ENCODE data around the gene LCP1. TPM values are rescaled to one million over a fixed set of nuclear protein-coding genes. Genes with fewer than 3 reads are reported as not detected.

LCP1 gene
- total RNA-seq, 1 experiment from 2014 or later = not detected

GRCh38 chr13:46116653-46117502 is 65.1 kb downstream of the LCP1 start:
- Histone ChIP-seq H3K36me3 (no peaks in the 10 kb centered on the region; the same call in 1 of the 2 replicates), H3K27ac (no peak overlapping the region), H3K4me1 (no peaks in the 10 kb centered on the region), H3K9me3 (replicated peaks) (no peaks in the 10 kb centered on the region), H3K4me3 (no peak overlapping the region), H3K27me3 (no peaks in the 10 kb centered on the region)
- DNase-seq = no peak

DNA sequence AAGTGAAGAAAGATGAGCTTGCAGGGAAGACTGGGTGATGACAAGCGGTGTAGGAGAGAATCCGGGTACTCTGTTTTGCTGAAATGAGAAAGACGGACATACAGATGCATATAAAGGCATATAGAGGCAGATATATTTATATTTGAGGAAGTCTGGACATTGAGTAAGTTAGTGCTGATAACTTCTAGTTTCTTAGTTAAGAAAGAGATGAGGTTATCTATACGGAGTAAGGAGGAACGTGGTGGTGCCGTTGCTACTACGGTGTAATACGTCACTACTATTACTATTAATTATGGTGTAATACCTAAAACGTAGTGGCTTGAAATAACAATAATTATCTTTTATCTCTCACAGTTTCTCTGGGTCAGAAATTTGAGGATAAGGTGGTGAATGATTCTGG is 67.4 kb downstream of the LCP1 start:
- Histone ChIP-seq H3K9me3 (replicated peaks) (no peaks in the 10 kb centered on the region), H3K27ac (no peak overlapping the region), H3K4me3 (no peak overlapping the region), H3K4me1 (no peaks in the 10 kb centered on the region), H3K27me3 (no peaks in the 10 kb centered on the region), H3K36me3 (no peaks in the 10 kb centered on the region; the same call in 1 of the 2 replicates)
- no peak for DNase-seq

GRCh38 chr13:46113596-46113995 is 68.4 kb downstream of the LCP1 start:
- H3K27ac ChIP-seq = no peak overlapping the region
- H3K4me1 ChIP-seq = no peaks in the 10 kb centered on the region

DNA sequence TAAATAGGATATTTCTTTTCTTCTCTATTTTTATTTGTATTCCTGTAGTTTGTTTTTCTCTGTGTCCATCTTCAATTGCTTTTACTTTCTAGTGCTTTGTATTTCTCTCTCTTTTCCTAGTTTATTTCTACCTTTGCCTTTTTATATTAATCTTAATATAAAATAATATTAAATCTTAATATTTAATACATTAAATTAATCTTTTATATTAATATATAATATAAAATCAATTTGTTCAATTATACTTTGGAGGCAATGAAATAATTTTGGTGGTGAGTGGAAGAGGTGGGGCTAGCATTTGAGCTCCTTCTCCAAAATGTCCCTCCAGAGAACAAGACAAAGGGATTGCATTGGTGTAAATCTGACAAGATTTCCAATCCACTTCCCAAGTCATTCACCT is 70.8 kb downstream of the LCP1 start:
- H3K36me3 ChIP-seq = no peaks in the 10 kb centered on the region
- DNase-seq = no peak
- H3K9me3 ChIP-seq (replicated peaks) = no peaks in the 10 kb centered on the region
- H3K4me1 ChIP-seq = no peaks in the 10 kb centered on the region
- no peaks in the 10 kb centered on the region for H3K27me3 ChIP-seq
- no peak overlapping the region for H3K4me3 ChIP-seq
- no peak overlapping the region for H3K27ac ChIP-seq

More at GRCh38 chr13:46113596-46113995, 68.4 kb downstream of the LCP1 start:
- no peak for DNase-seq
- H3K27me3 ChIP-seq = no peaks in the 10 kb centered on the region
- no peaks in the 10 kb centered on the region for H3K36me3 ChIP-seq
- H3K9me3 ChIP-seq (replicated peaks) = no peaks in the 10 kb centered on the region
- H3K4me3 ChIP-seq = no peak overlapping the region

- no peak overlapping the region for H3K4me3 ChIP-seq
- no peak for DNase-seq
- H3K36me3 ChIP-seq = no peaks in the 10 kb centered on the region
- H3K9me3 ChIP-seq (replicated peaks) = no peaks in the 10 kb centered on the region
- H3K27ac ChIP-seq = no peak overlapping the region
- H3K27me3 ChIP-seq = no peaks in the 10 kb centered on the region
- no peaks in the 10 kb centered on the region for H3K4me1 ChIP-seq
These were observed 72.5 kb downstream of the LCP1 start for GRCh38 chr13:46109451-46109850.

GRCh38 chr13:46106839-46107371 is 75.1 kb downstream of the LCP1 start:
- H3K4me1 ChIP-seq = no peaks in the 10 kb centered on the region
- H3K9me3 ChIP-seq (replicated peaks) = no peaks in the 10 kb centered on the region
- H3K27ac ChIP-seq = no peak overlapping the region
- H3K4me3 ChIP-seq = no peak overlapping the region
- no peaks in the 10 kb centered on the region for H3K36me3 ChIP-seq
- DNase-seq = no peak
- no peaks in the 10 kb centered on the region for H3K27me3 ChIP-seq

DNA sequence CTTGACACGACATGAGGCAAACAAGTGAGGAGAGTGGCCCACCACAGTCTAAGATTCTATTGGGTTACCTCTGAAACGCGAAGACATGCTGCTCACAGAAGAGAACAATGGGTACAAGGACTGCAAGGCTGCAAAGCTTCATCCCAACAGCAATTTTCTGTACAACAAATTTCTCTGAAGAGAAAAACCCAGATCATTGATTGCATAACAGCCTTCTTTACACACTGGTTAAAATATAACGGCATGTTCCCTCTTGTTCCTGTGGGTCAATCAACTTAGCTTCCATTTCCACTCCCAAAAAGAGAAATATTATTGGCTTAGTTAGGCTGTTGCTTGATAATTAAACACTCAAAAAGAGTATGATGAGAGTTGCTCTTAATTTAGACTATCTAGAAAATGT is 77.1 kb downstream of the LCP1 start, which contains the start of gene CPB2:
CPB2 (minus strand) TSS at position 166 of the 400 bp plus-strand sequence; CDS start at position 142, 24 bp downstream.
- Histone ChIP-seq H3K4me3 (no peak within 1 kb of the TSS), H3K9me3 (replicated peaks) (no peaks in the 10 kb centered on the region), H3K27me3 (no peaks in the 10 kb centered on the region), H3K36me3 (no peaks in the 10 kb centered on the region), H3K27ac (no peak within 1 kb of the TSS), H3K4me1 (no peaks in the 10 kb centered on the region)
- DNase-seq = no peak

DNA sequence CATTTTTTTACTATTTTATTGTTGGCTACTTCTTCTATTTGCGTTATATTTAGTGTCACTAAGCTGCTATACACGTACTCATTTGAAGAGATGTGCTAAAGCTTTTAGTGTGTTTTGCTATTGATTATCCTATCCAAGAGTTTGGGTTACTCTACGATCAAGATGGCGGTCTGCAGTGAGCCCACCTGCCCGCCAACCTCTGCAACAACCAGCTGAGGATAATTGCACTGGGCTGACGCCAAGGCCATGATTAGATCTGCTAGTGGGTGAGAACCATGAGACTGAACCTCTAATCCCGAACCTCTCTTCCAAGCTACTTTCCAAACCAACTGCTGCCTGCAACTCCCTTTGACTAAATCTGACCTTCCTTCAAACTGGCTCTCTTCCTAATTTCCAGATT is 78.9 kb downstream of the LCP1 start:
- no peak overlapping the region for H3K27ac ChIP-seq
- H3K9me3 ChIP-seq (replicated peaks) = no peaks in the 10 kb centered on the region
- H3K4me1 ChIP-seq = no peaks in the 10 kb centered on the region
- no peaks in the 10 kb centered on the region for H3K27me3 ChIP-seq
- H3K4me3 ChIP-seq = no peak overlapping the region
- no peaks in the 10 kb centered on the region for H3K36me3 ChIP-seq
- no peak for DNase-seq

- Histone ChIP-seq H3K4me1 (peaks cover 5% of the 10 kb centered on the region; the same call in 1 of the 2 replicates), H3K36me3 (no peaks in the 10 kb centered on the region), H3K27me3 (no peaks in the 10 kb centered on the region), H3K27ac (no peak overlapping the region), H3K9me3 (replicated peaks) (no peaks in the 10 kb centered on the region), H3K4me3 (no peak overlapping the region)
- no peak for DNase-seq
These were observed 79.7 kb downstream of the LCP1 start for GRCh38 chr13:46102255-46102605.

DNA sequence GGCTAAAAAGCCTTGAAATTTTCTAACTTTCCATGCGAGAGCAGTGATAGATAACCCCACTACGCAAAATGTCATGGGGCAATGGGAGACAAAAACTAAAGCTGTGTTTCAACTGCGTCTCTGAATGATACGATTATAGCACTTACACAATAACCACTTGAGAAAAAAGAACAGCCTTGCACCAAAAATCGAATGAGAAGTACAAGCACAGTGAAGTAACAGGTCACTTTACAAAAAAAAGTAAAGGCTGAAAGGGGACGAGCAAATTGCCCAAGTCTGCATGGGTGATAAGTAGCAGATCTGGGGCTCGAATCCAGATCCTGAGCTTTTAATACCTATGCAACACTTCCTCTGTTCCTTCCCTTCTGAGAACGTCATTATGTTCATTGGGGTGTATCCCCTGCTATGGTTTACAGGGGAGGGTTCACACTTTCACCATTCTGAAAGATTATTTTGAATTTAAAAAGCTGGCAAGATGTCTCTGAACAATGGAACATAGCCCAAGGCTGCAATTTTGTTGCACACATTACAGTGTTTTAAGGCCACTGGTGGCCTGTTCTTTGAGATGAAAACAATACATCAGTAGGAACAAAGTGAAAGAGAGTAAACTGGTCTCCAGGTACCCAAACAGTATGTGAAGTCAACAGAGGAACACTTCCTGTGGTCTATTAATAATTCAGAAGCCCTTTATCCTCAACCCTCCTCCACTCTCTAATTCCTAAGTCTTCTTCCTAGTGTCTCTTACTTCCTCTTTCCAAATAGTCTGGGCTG is 80.3 kb downstream of the LCP1 start:
- H3K27ac ChIP-seq = no peak overlapping the region
- H3K36me3 ChIP-seq = no peaks in the 10 kb centered on the region
- H3K4me1 ChIP-seq = peaks cover 10% of the 10 kb centered on the region; the same call in 1 of the 2 replicates
- DNase-seq = no peak
- no peaks in the 10 kb centered on the region for H3K9me3 ChIP-seq (replicated peaks)
- H3K27me3 ChIP-seq = no peaks in the 10 kb centered on the region
- no peak overlapping the region for H3K4me3 ChIP-seq

DNA sequence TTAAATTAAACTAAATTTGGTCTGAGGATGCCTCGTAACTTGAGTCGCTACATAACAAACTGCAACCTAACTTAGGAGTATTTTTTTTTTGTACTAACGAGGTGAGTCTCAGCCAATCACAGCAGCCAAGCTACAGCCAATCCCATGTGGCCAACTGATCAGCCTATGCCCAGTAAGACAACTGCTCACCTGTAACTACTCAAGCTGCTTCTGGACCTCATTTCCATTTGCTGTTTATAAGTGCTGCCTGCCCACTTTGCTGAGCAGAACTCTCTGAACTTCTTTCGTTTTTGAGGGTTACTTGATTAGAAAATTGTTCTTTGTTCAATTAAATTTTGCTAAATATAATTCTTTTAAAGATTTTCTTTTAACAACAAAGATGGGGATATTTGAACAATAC is 81.0 kb downstream of the LCP1 start:
- H3K36me3 ChIP-seq = no peaks in the 10 kb centered on the region
- H3K27me3 ChIP-seq = no peaks in the 10 kb centered on the region
- no peaks in the 10 kb centered on the region for H3K9me3 ChIP-seq (replicated peaks)
- H3K4me1 ChIP-seq = peaks cover 10% of the 10 kb centered on the region; the same call in 1 of the 2 replicates
- DNase-seq = no peak
- no peak overlapping the region for H3K4me3 ChIP-seq
- no peak overlapping the region for H3K27ac ChIP-seq

- no peaks in the 10 kb centered on the region for H3K9me3 ChIP-seq (replicated peaks)
- H3K27me3 ChIP-seq = no peaks in the 10 kb centered on the region
- no peaks in the 10 kb centered on the region for H3K36me3 ChIP-seq
- no peak overlapping the region for H3K27ac ChIP-seq
- DNase-seq = no peak
- H3K4me3 ChIP-seq = no peak overlapping the region
- peaks cover 10% of the 10 kb centered on the region; the same call in 1 of the 2 replicates for H3K4me1 ChIP-seq
These were observed 81.7 kb downstream of the LCP1 start for GRCh38 chr13:46100191-46100815.

DNA sequence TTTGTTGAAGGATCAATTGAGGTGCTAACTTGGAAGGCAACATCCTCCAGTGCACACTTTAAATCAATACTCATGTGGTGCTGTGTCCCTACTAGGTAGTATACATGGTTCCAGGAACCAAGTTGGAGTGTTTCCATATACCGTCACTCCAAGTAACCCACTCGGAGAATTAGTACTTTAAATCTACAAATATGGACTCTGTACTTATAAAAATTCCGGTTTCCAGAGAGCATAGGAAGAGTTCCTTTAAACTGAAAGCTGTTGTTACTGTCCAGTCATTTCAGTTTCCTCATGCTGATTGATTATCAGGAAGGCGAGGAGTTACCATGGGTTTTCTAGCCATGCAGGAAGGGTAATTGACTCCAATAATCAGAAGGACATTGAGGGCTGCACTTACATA is 84.3 kb downstream of the LCP1 start:
- Histone ChIP-seq H3K9me3 (replicated peaks) (no peaks in the 10 kb centered on the region), H3K4me3 (no peak overlapping the region), H3K27me3 (no peaks in the 10 kb centered on the region), H3K36me3 (no peaks in the 10 kb centered on the region), H3K27ac (no peak overlapping the region), H3K4me1 (peaks cover 10% of the 10 kb centered on the region; the same call in 1 of the 2 replicates)
- no peak for DNase-seq

- Histone ChIP-seq H3K27ac (no peak overlapping the region), H3K9me3 (replicated peaks) (no peaks in the 10 kb centered on the region), H3K36me3 (no peaks in the 10 kb centered on the region), H3K4me1 (peaks cover 10% of the 10 kb centered on the region; the same call in 1 of the 2 replicates), H3K27me3 (no peaks in the 10 kb centered on the region), H3K4me3 (no peak overlapping the region)
- peak; percentile 33 to 59 for DNase-seq
These were observed 85.0 kb downstream of the LCP1 start for GRCh38 chr13:46097015-46097414.
